ENCODE data around the gene KCNK18. TPM values are rescaled to one million over a fixed set of nuclear protein-coding genes. Genes with fewer than 3 reads are reported as not detected.

KCNK18 gene
- total and polyA plus RNA-seq, 2 donors (not counting 3 experiments of a cell fraction or from before 2014, with no cell fraction given): not detected

DNA sequence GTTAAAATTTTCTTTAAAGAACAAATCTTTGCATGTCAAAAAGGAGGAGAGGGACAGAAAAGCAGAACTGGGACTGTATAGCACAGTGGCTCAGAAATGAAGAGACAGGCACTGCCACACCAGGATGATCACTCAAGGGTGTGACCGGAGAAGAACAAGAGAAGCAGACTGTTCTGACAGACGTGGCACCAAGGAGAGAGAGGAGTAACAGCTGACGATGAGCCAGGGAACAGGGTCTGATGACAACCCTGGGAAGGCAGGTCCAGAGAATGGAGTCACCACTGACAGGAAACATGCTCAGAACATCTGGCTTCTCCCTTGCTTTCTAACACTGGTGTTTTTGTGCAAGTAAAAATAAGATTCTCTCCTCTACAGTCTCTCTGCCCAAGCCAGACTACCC is 44.6 kb upstream of the KCNK18 start:
- no peaks in the 10 kb centered on the region for H3K79me2 ChIP-seq (ENCODE audit: control insufficient read depth, insufficient read depth, low read length)
- TF ChIP-seq FOS (IDR thresholded peaks at IDR 0.05; ENCODE audit: borderline replicate concordance, insufficient read depth, low read length) (no peak), JUN (IDR thresholded peaks at IDR 0.05; ENCODE audit: borderline replicate concordance, insufficient read depth, insufficient read length, low read depth) (no peak), POLR2A (IDR thresholded peaks at IDR 0.05; ENCODE audit: low read depth, low read length) (no peak), EZH2 (IDR thresholded peaks at IDR 0.05; ENCODE audit: borderline replicate concordance, low read depth, low read length, severe bottlenecking) (no peak), POLR2AphosphoS5 (IDR thresholded peaks at IDR 0.05; ENCODE audit: insufficient read depth, low read depth, low read length) (no peak), MYC (IDR thresholded peaks at IDR 0.05; ENCODE audit: low read depth, low read length) (no peak), GATA2 (IDR thresholded peaks at IDR 0.05; ENCODE audit: insufficient read depth, insufficient read length, low read depth, low read length) (no peak)
- TF ChIP-seq, protein P1, sequence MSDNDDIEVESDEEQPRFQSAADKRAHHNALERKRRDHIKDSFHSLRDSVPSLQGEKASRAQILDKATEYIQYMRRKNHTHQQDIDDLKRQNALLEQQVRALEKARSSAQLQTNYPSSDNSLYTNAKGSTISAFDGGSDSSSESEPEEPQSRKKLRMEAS (IDR thresholded peaks at IDR 0.05; ENCODE audit: insufficient read depth, insufficient read length): no peak
- TF ChIP-seq, protein P2, sequence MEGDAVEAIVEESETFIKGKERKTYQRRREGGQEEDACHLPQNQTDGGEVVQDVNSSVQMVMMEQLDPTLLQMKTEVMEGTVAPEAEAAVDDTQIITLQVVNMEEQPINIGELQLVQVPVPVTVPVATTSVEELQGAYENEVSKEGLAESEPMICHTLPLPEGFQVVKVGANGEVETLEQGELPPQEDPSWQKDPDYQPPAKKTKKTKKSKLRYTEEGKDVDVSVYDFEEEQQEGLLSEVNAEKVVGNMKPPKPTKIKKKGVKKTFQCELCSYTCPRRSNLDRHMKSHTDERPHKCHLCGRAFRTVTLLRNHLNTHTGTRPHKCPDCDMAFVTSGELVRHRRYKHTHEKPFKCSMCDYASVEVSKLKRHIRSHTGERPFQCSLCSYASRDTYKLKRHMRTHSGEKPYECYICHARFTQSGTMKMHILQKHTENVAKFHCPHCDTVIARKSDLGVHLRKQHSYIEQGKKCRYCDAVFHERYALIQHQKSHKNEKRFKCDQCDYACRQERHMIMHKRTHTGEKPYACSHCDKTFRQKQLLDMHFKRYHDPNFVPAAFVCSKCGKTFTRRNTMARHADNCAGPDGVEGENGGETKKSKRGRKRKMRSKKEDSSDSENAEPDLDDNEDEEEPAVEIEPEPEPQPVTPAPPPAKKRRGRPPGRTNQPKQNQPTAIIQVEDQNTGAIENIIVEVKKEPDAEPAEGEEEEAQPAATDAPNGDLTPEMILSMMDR (IDR thresholded peaks at IDR 0.05; ENCODE audit: extremely low read depth in 1 of 2, insufficient read depth in 1 of 2, low read depth in 1 of 2, low read length in 2 of 2): no peak
- no peak overlapping the region for H3K27ac ChIP-seq (ENCODE audit: insufficient read depth, low read depth, low read length)
- H3K4me2 ChIP-seq (ENCODE audit: insufficient read depth, low read length): no peak overlapping the region
- H4K20me1 ChIP-seq (replicated peaks; ENCODE audit: control insufficient read depth, extremely low read depth, insufficient read depth, low read length): no peaks in the 10 kb centered on the region
- DNase-seq (ENCODE audit: low read depth, low spot score) (no peak), FAIRE-seq (no peak)
- dilution Hi-C loops (cut with MboI; ENCODE audit: extremely low pct_ligation_motif_present, low sequenced_read_pairs) (loop anchor here (25.0 kb wide), 1 partner anchor 340 kb away; no protein-coding TSS in a partner anchor), intact Hi-C loops (cut with micrococcal nuclease) (no loop called here)
- CTCF ChIA-PET: interaction anchor here (1.6 kb wide), 1 partner anchor 15 kb away, joined by 4 read pairs; no protein-coding TSS in a partner anchor
- no peaks in the 10 kb centered on the region for H3K9me1 ChIP-seq (replicated peaks; ENCODE audit: control insufficient read depth, extremely low read depth, insufficient read depth, low read length)
- H3K4me3 ChIP-seq (replicated peaks in 1 of 3; ENCODE audit: insufficient read depth in 1 of 3, low read depth in 1 of 3, low read length in 3 of 3): no peak overlapping the region
- no peak overlapping the region for H3K9ac ChIP-seq (replicated peaks; ENCODE audit: extremely low read depth, insufficient read depth, low read length)
- no peak overlapping the region for H2AFZ ChIP-seq (ENCODE audit: low read depth, low read length)
- H3K27me3 ChIP-seq (ENCODE audit: control insufficient read depth in 2 of 2, insufficient read depth in 2 of 2, low read length in 2 of 2): peaks cover 1 to 5% of the 10 kb centered on the region in 2 experiments
- no peaks in the 10 kb centered on the region for H3K36me3 ChIP-seq (ENCODE audit: control insufficient read depth in 2 of 2, extremely low read depth in 1 of 2, insufficient read depth in 2 of 2, low read length in 2 of 2)
- H3K4me1 ChIP-seq (ENCODE audit: control insufficient read depth, extremely low read depth, insufficient read depth, low read length): no peaks in the 10 kb centered on the region
- POLR2A ChIA-PET: no interaction called here
- no peaks in the 10 kb centered on the region for H3K9me3 ChIP-seq (replicated peaks; ENCODE audit: control insufficient read depth, insufficient read depth, low read length)
- no TSS peak for BruUV-seq (replicated peaks)
